GM12872 (cell line): Measurements from ENCODE around the gene BLM.

ENCODE experiments used
- TF ChIP-seq, protein P1 (sequence below): IDR thresholded peaks from 3 replicates; pipeline ENCODE4 v1.5.1; 2011; ENCODE audit warnings: low read depth, mild to moderate bottlenecking, low read length, moderate library complexity; ENCODE audit not compliant: insufficient read depth

BLM gene

DNA sequence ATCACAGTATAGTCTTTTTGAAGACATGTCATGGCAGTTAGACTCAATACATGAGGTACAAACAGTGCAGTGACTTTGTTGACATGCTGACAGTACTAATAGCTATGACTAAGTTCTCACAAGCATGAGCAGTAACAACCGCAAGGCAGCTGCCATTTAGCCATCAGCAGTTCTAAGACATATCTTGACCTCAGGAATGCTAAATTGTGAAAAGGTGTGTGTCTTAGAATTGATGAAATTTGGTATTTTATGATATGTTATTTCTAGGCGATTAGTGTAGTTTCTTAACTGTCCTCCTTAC, 90.6 kb downstream of the BLM start:
- TF ChIP-seq, protein P1, sequence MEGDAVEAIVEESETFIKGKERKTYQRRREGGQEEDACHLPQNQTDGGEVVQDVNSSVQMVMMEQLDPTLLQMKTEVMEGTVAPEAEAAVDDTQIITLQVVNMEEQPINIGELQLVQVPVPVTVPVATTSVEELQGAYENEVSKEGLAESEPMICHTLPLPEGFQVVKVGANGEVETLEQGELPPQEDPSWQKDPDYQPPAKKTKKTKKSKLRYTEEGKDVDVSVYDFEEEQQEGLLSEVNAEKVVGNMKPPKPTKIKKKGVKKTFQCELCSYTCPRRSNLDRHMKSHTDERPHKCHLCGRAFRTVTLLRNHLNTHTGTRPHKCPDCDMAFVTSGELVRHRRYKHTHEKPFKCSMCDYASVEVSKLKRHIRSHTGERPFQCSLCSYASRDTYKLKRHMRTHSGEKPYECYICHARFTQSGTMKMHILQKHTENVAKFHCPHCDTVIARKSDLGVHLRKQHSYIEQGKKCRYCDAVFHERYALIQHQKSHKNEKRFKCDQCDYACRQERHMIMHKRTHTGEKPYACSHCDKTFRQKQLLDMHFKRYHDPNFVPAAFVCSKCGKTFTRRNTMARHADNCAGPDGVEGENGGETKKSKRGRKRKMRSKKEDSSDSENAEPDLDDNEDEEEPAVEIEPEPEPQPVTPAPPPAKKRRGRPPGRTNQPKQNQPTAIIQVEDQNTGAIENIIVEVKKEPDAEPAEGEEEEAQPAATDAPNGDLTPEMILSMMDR: no peak

DNA sequence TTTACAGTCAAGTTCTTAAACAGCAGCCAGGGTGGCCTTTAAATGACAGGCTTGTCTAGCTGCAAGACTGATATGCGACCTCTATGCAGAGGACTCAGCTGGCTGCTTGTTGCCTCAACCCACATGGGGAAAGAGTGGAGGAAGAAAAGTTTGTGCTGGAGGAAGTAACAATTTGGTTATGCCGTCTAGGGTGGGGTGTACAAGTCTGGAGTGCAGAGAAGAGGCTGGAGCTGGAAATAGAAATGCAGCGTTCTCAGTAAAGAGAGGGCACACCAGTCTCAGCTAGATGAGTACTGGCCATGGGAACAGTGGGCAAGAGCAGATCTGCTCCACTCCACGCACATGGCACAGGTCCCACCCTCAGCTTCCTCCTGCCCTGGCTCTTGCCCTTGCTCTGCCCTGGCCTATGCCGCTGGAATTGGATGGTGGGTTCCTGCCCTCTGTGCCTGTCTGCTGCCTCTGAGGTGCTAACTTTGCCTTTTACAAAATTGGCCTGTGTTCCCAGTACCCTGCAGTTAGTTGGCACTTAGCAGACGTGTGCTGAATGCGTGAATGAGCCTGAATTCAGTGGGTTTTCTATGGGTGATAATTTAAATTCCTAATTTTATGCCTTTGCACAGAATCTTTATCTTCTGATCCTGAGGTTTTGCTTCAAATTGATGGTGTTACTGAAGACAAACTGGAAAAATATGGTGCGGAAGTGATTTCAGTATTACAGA, 91.5 kb downstream of the BLM start:
- TF ChIP-seq, protein P1: no peak

DNA sequence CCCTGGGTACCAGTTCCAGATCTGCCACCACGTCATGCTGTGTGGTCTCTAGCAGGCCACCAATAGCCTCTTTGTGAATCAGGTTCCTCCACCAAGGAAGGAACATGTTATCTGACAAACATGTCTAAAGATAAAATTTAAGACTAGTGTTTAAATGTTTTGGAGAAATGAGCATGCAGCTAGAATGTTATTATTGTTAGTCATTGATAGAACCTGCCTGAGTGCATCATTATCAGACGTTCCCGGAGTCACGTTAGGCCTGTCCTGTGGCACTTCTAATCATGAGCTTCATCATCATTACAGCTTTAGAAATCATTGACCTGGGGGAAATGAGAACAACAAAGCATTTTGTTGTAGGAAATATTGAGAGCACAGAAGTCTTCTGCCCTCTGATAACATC, 92.4 kb downstream of the BLM start:
- TF ChIP-seq, protein P1: no peak

DNA sequence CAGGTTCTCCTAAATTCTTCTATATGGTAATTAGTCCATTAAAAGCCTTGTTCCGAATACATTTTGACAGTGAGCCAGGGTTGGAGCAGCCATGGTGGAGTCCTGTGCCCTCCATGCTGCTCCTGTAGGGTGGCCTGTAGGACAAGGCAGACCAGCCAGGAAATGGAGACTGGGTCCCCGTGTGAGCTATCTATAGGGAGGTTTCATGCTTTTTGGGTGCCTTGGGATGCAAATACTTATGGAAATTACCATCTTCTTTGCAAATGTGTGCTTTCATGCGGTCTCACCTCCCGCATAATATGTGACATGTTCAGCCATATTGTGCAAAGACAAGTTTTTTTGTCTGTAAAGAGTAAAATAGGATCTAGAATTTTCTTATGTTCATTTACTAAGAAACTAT, 93.2 kb downstream of the BLM start:
- TF ChIP-seq, protein P1: no peak

DNA sequence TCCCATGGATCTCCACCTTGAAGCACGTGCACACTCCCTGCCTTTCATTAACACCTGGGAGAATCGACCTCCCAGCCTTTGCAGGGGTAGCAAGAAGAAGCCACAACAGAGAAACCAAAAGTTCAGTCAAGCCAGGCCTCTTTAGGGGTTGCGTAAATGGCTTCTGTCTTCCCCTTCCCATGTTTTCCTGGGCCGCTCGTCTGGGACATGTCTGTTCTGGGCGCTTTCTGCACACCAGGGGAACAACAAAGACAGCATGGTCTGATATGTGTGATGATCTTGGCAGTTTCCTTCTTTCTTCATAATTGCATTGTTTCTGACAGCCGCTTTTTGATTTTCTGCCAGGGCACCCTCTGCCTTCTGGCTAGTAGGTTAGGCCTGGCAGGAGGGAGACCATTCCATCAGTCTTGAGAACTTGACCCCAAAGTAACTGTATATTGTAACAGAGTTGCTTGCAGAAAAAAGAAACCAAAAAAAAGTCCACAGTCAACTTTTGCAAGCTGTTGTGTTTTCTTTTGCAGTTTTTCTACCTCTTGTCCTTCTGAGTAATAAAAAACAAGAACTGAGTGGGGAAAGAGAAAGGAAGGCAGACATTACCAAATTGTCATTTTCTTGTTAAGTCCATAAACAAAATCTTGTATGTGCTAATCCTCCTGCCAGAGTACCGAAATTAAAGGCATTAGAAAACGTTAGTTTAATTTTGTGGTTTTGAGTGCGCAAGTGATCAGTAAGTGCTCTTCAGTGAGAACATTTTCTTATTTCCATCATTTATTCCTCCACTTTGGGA, 95.2 kb downstream of the BLM start:
- TF ChIP-seq, protein P1: no peak

DNA sequence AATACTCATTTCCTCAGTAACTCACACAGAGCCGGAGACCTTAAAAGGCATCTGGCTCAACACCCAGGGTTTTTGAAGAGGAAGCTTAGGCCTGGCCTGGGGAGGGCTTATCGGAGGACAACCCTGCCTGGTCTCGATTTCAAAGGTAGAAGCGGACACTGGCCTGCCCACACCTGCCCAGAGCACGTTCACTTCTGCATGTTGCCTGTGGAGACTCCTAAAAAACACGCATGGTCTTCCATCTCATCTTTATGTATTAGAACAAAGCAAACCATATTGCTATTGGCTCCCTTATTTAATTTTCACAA, 95.8 kb downstream of the BLM start:
- TF ChIP-seq, protein P1: no peak

DNA sequence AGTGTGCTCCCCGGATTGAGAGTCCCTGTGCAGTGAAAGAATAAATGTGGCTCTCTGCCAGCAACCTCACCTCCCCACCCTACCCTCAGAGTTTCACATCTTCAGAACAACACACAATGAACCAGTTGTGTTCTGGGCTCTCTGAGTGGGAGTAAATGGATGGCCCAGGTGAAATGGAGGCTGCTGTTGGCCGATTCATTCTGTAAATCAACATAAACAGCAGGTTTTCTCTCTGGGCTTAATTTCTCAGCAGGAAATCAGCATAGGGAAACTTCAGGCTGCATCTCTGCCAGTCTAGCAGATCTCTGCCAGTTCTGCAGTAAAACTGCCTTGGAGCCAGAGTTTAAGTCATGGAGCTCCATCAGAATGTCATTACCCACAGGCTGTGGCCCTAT, 96.6 kb downstream of the BLM start:
- TF ChIP-seq, protein P1: no peak
